K562 treated with DMSO at 1 percent for 24 hours (cell line): Measurements from ENCODE around the gene BCLAF1. TPM values are rescaled to one million over a fixed set of nuclear protein-coding genes. Genes with fewer than 3 reads are reported as not detected.

Experiments
- total RNA-seq: library from RNA; unstranded; fragments of 300-600 nt; gene quantifications from 2 replicates; pipeline ENCODE4 v1.2.3, GENCODE V29; 2022; ENCODE audit warnings: low read depth; ENCODE audit not compliant: insufficient read depth

The BCLAF1 gene
- total RNA-seq, result 23.2 and 30.7 TPM in 2 replicates

GRCh38 chr6:136289579-136290409, at the start of gene BCLAF1:
BCLAF1 (minus strand) TSS chr6:136289846; CDS start chr6:136279866, 9,980 bp downstream.

GRCh38 chr6:136249811-136250685, 39.6 kb downstream of the BCLAF1 start, which contains the start of gene MTFR2:
MTFR2 (minus strand) TSS chr6:136250311; CDS start chr6:136249099, 1,212 bp downstream.

Other genes with a start within 250 kb of the BCLAF1 start
- 16.8 and 18.2 TPM in 2 replicates for gene MTFR2, start 39.5 kb downstream of the BCLAF1 start, total RNA-seq